ENCODE measurements around the gene RAB22A. TPM values are rescaled to one million over a fixed set of nuclear protein-coding genes. Genes with fewer than 3 reads are reported as not detected.
"Not testable (repeated sequence)": the region's sequence is repeated elsewhere in the genome, so short reads cannot be mapped to it uniquely, and the experiment has no call there.

The RAB22A gene
- total RNA-seq, 1 experiment from 2014 or later = 22.8 TPM

DNA sequence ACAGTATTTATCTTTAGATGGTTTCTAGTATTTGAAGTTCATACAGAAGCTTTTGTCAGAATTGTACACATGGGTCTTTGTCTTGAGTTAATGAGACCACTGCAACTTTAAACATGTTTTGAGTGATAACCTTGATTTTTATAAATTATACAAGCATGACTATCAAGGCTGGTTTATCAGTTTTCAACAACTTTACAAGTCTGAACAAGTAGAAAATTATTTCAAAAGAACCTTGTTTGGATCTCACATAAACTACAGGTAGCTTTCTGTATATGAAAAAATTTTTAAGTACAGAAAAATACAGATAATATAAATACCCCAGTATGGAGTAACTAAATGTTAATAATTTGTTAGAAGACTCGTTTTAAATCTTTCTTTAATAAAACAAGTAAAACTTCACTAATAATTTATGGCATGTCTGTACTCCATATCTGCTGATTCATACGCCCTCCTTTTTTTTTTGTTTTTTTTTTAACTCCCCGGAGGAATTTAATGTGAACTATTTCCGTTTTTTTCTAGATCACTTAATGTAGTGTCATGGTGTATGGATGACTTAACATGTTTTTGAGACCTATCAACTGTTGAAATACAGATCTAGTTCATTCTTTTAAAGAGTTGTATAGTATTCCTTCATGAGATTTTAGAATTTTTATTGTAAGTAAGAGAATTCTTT, 97.8 kb downstream of the RAB22A start:
- DNase-seq (ENCODE audit: extremely low read depth, low read depth) = no peak

DNA sequence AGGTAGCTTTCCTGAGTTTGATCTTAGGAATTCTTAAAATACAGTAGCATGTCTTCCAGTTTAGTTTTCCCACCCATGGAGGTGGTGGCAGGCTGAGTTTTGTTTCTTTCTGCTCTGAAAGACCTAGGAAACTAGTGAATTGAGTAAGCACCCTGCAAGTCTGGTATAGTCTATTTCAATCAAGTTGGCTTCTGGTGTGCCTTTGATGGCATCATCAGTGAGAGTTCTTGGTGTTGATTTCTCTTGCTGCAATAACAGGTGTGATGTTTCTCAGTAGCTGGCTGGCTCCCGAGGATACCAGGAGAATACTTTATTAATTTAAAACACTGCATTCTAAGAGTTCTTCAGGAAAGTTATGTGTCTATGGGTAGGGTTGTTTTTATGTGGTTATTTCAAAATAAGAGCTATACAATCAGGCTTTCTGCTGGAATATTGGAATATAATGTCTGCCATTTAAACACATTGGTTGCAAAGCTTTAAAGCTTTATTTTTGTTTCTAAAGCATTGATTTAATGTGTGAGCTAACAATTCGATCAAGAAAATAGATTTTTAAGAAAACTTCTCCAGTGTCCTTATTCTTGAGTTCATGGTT, 98.5 kb downstream of the RAB22A start:
- DNase-seq (ENCODE audit: extremely low read depth, low read depth) = no peak

- no peak for DNase-seq (ENCODE audit: extremely low read depth, low read depth)
Measured at GRCh38 chr20:58408603-58409246, 99.2 kb downstream of the RAB22A start.

DNA sequence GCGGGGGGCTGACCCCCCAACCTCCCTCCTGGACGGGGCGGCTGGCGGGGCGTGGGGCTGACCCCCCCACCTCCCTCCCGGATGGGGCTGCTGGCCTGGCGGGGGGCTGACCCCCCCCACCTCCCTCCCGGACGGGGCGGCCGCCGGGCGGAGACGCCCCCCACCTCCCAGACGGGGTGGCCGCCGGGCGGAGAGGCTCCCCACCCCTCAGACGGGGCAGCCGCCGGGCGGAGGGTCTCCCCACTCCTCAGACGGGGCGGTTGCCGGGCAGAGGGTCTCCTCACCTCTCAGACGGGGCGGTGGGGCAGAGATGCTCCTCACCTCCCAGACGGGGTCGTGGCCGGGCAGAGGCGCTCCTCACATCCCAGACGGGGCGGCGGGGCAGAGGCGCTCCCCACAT, 104.7 kb downstream of the RAB22A start:
- not testable (repeated sequence) for DNase-seq (ENCODE audit: extremely low read depth, low read depth)

DNA sequence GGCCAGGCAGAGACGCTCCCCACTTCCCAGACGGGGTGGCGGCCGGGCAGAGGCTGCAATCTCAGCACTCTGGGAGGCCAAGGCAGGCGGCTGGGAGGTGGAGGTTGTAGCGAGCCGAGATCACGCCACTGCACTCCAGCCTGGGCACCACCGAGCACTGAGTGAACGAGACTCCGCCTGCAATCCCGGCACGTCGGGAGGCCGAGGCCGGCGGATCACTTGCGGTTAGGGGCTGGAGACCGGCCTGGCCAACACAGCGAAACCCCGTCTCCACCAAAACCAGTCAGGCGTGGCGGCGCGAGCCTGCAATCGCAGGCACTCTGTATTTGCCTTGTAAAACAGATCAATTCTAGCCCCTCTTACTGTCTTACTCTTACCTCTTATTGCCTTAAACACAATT, 105.3 kb downstream of the RAB22A start:
- DNase-seq (ENCODE audit: extremely low read depth, low read depth) = not testable (repeated sequence)

DNA sequence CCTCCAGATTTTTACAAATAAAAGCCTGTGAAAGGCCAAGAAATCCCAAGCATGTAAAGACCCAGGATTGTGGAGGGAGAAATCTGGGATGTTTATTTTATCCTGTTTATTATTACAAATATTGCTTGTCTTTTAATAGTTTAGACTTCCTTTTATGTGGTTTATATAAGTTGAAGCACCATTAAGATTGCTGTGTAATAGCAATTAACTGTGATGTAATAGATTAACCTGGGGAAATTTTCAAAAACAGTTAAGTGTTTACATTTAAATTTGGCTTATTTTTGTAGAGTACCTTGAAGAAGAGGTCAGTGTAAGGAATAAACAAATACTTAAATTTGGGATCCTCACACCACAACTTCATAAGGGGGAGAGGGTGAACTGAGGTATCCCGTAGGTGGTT, 106.5 kb downstream of the RAB22A start:
- DNase-seq (ENCODE audit: extremely low read depth, low read depth) = no peak

DNA sequence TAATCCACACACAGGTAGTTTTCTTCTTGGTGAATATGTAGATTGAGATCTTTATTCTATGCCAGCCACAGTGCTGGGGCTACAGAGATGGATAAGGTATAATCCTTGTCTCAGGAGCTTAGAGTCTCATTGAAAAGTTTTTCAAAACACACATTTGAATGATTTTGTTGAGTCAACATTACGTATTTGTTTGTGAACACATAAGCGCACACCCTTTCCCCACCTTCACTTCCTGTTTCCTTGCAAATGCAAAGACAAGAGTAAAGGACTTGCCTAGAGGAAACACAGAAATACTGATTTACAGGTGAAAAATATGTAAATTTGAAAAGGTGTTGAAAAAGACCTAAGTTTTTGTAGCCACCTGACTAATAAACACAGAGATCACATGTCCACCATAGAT, 107.3 kb downstream of the RAB22A start:
- no peak for DNase-seq (ENCODE audit: extremely low read depth, low read depth)

Other genes with a start within 250 kb of the RAB22A start
- not detected in 2 replicates for gene ANKRD60, start 81.1 kb upstream of the RAB22A start, total RNA-seq (2014; rRNA removed; shearing (Covaris generic))
- gene VAPB, start 79.5 kb downstream of the RAB22A start, total RNA-seq (2014; rRNA removed; shearing (Covaris generic)) = 14.0 and 16.0 TPM in 2 replicates
- not detected in 2 replicates for gene APCDD1L, start 205.7 kb downstream of the RAB22A start, total RNA-seq (2014; rRNA removed; shearing (Covaris generic))

Data from NCI-H460 (cell line).